H9 (cell line): ENCODE results near the gene MUC4. TPM values are rescaled to one million over a fixed set of nuclear protein-coding genes. Genes with fewer than 3 reads are reported as not detected.

ENCODE experiments used
- DNase-seq: peaks from one replicate; pipeline ENCODE4 v3.0.0-alpha.2; 2017
- H2AFZ ChIP-seq: one replicate; pipeline ENCODE4 v1.6.1; 2013; ENCODE audit warnings: mild to moderate bottlenecking, low read length, control low read depth, moderate library complexity
- H2AK5ac ChIP-seq: 2 replicates; pipeline ENCODE4 v1.6.1; 2013; ENCODE audit warnings: low read length, control low read depth, mixed read lengths; ENCODE audit not compliant: insufficient read length
- H2BK120ac ChIP-seq: one replicate; pipeline ENCODE4 v1.6.1; 2013; ENCODE audit warnings: low read depth, mild to moderate bottlenecking, low read length, control low read depth, inconsistent platforms; ENCODE audit not compliant: poor library complexity, severe bottlenecking
- H2BK12ac ChIP-seq: 2 replicates; pipeline ENCODE4 v1.6.1; 2013; ENCODE audit warnings: low read length, control low read depth, mixed read lengths, low read depth; ENCODE audit not compliant: insufficient read length
- H2BK15ac ChIP-seq: 2 replicates; pipeline ENCODE4 v1.6.1; 2013; ENCODE audit warnings: low read depth, low read length, control low read depth
- H2BK20ac ChIP-seq: one replicate; pipeline ENCODE4 v1.6.1; 2013; ENCODE audit warnings: low read depth, mild to moderate bottlenecking, low read length, control low read depth, inconsistent platforms; ENCODE audit not compliant: poor library complexity, severe bottlenecking
- H2BK5ac ChIP-seq: 2 replicates; pipeline ENCODE4 v1.6.1; 2013; ENCODE audit warnings: low read length, control low read depth, mixed read lengths; ENCODE audit not compliant: insufficient read length
- H3K14ac ChIP-seq: 2 replicates; pipeline ENCODE4 v1.6.1; 2013; ENCODE audit warnings: low read length, control low read depth; ENCODE audit not compliant: insufficient read depth
- H3K18ac ChIP-seq: 2 replicates; pipeline ENCODE4 v1.6.1; 2013; ENCODE audit warnings: low read depth, mild to moderate bottlenecking, mixed read lengths, low read length, control low read depth; ENCODE audit not compliant: insufficient read length
- H3K23ac ChIP-seq: 2 replicates; pipeline ENCODE4 v1.6.1; 2013; ENCODE audit warnings: low read length, control low read depth, mixed read lengths, low read depth; ENCODE audit not compliant: insufficient read length
- H3K23me2 ChIP-seq: 2 replicates; pipeline ENCODE4 v1.6.1; 2013; ENCODE audit warnings: low read depth, mild to moderate bottlenecking, mixed read lengths, low read length, control low read depth; ENCODE audit not compliant: insufficient read length, poor library complexity, severe bottlenecking
- H3K27ac ChIP-seq: 2 replicates; pipeline ENCODE4 v1.5.1; 2013; ENCODE audit warnings: low read length, control low read depth, mixed read lengths, low read depth; ENCODE audit not compliant: insufficient read length
- H3K27me3 ChIP-seq: 2 replicates; pipeline ENCODE4 v1.6.1; 2013; ENCODE audit warnings: low read length, control low read depth, inconsistent platforms; ENCODE audit not compliant: insufficient read depth
- H3K4ac ChIP-seq: 2 replicates; pipeline ENCODE4 v1.6.1; 2013; ENCODE audit warnings: low read depth, mild to moderate bottlenecking, control low read depth, inconsistent platforms, low read length, moderate library complexity
- H3K4me1 ChIP-seq: 2 replicates; pipeline ENCODE4 v1.6.1; 2013; ENCODE audit warnings: low read length, control low read depth, inconsistent platforms; ENCODE audit not compliant: insufficient read depth
- H3K4me2 ChIP-seq: 2 replicates; pipeline ENCODE4 v1.6.1; 2013; ENCODE audit warnings: low read length, control low read depth, mixed read lengths; ENCODE audit not compliant: insufficient read length, insufficient read depth
- H3K56ac ChIP-seq: 2 replicates; pipeline ENCODE4 v1.6.1; 2013; ENCODE audit warnings: low read depth, mild to moderate bottlenecking, mixed read lengths, low read length, control low read depth; ENCODE audit not compliant: insufficient read length
- H3K79me1 ChIP-seq: 2 replicates; pipeline ENCODE4 v1.6.1; 2013; ENCODE audit warnings: low read depth, mild to moderate bottlenecking, moderate library complexity, low read length, control low read depth, inconsistent platforms; ENCODE audit not compliant: insufficient read depth, poor library complexity, severe bottlenecking
- H3K79me2 ChIP-seq: 2 replicates; pipeline ENCODE4 v1.6.1; 2013; ENCODE audit warnings: low read length, control low read depth, inconsistent platforms; ENCODE audit not compliant: insufficient read depth
- H3K9ac ChIP-seq: 2 replicates; pipeline ENCODE4 v1.6.1; 2013; ENCODE audit warnings: low read length, control low read depth, mixed read lengths; ENCODE audit not compliant: insufficient read length; ENCODE audit errors: extremely low read depth
- H3K9me3 ChIP-seq: one replicate; pipeline ENCODE4 v1.6.1; 2013; ENCODE audit warnings: low read depth, low read length, inconsistent platforms; ENCODE audit not compliant: control insufficient read depth
- H3T11ph ChIP-seq: one replicate; pipeline ENCODE4 v1.6.1; 2013; ENCODE audit warnings: mild to moderate bottlenecking, low read length, control low read depth, inconsistent platforms
- H4K20me1 ChIP-seq: one replicate; pipeline ENCODE4 v1.6.1; 2013; ENCODE audit not compliant: control insufficient read depth, insufficient read length, insufficient read depth
- H4K5ac ChIP-seq: 2 replicates; pipeline ENCODE4 v1.6.1; 2013; ENCODE audit warnings: low read depth, mild to moderate bottlenecking, mixed read lengths, low read length, control low read depth; ENCODE audit not compliant: insufficient read length
- H4K8ac ChIP-seq: replicated peaks from 2 replicates; pipeline ENCODE4 v1.6.1; 2013; ENCODE audit warnings: low read length, control low read depth, mixed read lengths, low read depth; ENCODE audit not compliant: insufficient read length
- H4K91ac ChIP-seq: 2 replicates; pipeline ENCODE4 v1.6.1; 2013; ENCODE audit warnings: low read depth, mild to moderate bottlenecking, moderate library complexity, mixed read lengths, low read length, control low read depth; ENCODE audit not compliant: insufficient read length
- H3K27ac Mint-ChIP-seq, 3 experiments: 2 replicates in 2 of 3; 3 replicates in 1 of 3; pipeline ENCODE4 v1.8.0; 2020 to 2021; ENCODE audit warnings: mixed read lengths in 3 of 3, mild to moderate bottlenecking in 1 of 3, moderate library complexity in 1 of 3
- H3K27me3 Mint-ChIP-seq: 2 replicates; pipeline ENCODE4 v1.8.0; 2021; ENCODE audit warnings: low read depth, mild to moderate bottlenecking, moderate library complexity, mixed read lengths
- H3K36me3 Mint-ChIP-seq, 3 experiments: 2 replicates in 2 of 3; 3 replicates in 1 of 3; pipeline ENCODE4 v1.8.0; 2020 to 2021; ENCODE audit warnings: low read depth in 3 of 3, mixed read lengths in 3 of 3; ENCODE audit not compliant: insufficient read depth in 1 of 3
- H3K4me1 Mint-ChIP-seq, 2 experiments: 2 replicates each; pipeline ENCODE4 v1.8.0; 2020; ENCODE audit warnings: mixed read lengths in 2 of 2
- H3K4me3 Mint-ChIP-seq, 2 experiments: 2 replicates in 1 of 2; 3 replicates in 1 of 2; pipeline ENCODE4 v1.8.0; 2020 to 2021; ENCODE audit warnings: mild to moderate bottlenecking in 2 of 2, mixed read lengths in 2 of 2, moderate library complexity in 1 of 2
- H3K9me3 Mint-ChIP-seq, 2 experiments: 2 replicates in 1 of 2; 3 replicates in 1 of 2; pipeline ENCODE4 v1.8.0; 2020; ENCODE audit warnings: mild to moderate bottlenecking in 2 of 2, mixed read lengths in 2 of 2, moderate library complexity in 1 of 2
- CTCF ChIP-seq: fragments of 200-600 bp; sonication (generic); conservative IDR thresholded peaks from 3 replicates; pipeline ENCODE4 v1.8.0; 2021; ENCODE audit warnings: antibody characterized with exemption, mild to moderate bottlenecking
- WGBS: extraction: QIAGEN DNeasy Blood & Tissue Kit; methylation state at CpG from one replicate; pipeline ENCODE4 v1.1.7; 2013; ENCODE audit warnings: missing lambda C conversion rate, low lambda C conversion rate, mixed read lengths; ENCODE audit not compliant: insufficient read length; ENCODE audit errors: extremely low coverage; 5-methylcytosine and 5-hydroxymethylcytosine counted together
- total RNA-seq: library from RNA; stranded (reverse); gene quantifications from 2 replicates; pipeline ENCODE4 v1.2.1, GENCODE V29; 2021

Gene MUC4
- total RNA-seq, 1 experiment from 2014 or later, result 1.2 TPM

GRCh38 chr3:195699860-195700259 lies 111.9 kb downstream of the MUC4 start:
- Histone ChIP-seq H4K91ac (no peak overlapping the region), H3K4me1 (peaks cover 8% of the 10 kb centered on the region; the same call in 1 of the 2 replicates), H3K4ac (no peak overlapping the region), H4K8ac (no peak overlapping the region), H3K79me2 (no peaks in the 10 kb centered on the region), H3K23ac (no peak overlapping the region), H3K27ac (no peak overlapping the region), H2AK5ac (no peak overlapping the region), H3K4me2 (no peak overlapping the region), H2BK20ac (no peak overlapping the region), H3K56ac (no peak overlapping the region), H2BK15ac (no peak overlapping the region), H2BK5ac (no peak overlapping the region), H3T11ph (no peak overlapping the region), H2BK12ac (no peak overlapping the region), H3K79me1 (no peaks in the 10 kb centered on the region), H4K5ac (no peak overlapping the region), H2BK120ac (no peak overlapping the region), H3K27me3 (no peaks in the 10 kb centered on the region), H3K14ac (no peak overlapping the region), H3K9ac (no peak overlapping the region), H3K23me2 (no peaks in the 10 kb centered on the region), H3K9me3 (no peaks in the 10 kb centered on the region), H2AFZ (no peak overlapping the region), H4K20me1 (no peaks in the 10 kb centered on the region), H3K18ac (no peak overlapping the region)
- TF ChIP-seq CTCF, result no peak
- no peaks in the 10 kb centered on the region; a peak in 1 of 5 replicates for H3K9me3 Mint-ChIP-seq
- no CpG with 5 or more reads among the region's 6 CpGs for WGBS
- H3K27me3 Mint-ChIP-seq, result peaks cover 22% of the 10 kb centered on the region
- peaks cover 33 to 36% of the 10 kb centered on the region in 2 experiments for H3K4me1 Mint-ChIP-seq
- H3K4me3 Mint-ChIP-seq, result no peak overlapping the region
- peaks cover 0 to 13% (median 2%) of the 10 kb centered on the region in 3 experiments; a peak in 5 of 7 replicates for H3K36me3 Mint-ChIP-seq
- no peak for DNase-seq
- H3K27ac Mint-ChIP-seq, result no peak overlapping the region
